GM13977 (cell line): ENCODE data around the gene MOGAT2.
"Not testable (repeated sequence)": the region's sequence is repeated elsewhere in the genome, so short reads cannot be mapped to it uniquely, and the experiment has no call there.

Experiments
- DNase-seq: peaks from one replicate; pipeline ENCODE4 v3.0.0; 2012; ENCODE audit warnings: low spot score
- CTCF ChIP-seq: IDR thresholded peaks from 2 replicates; pipeline ENCODE4 v1.5.1; 2012; ENCODE audit warnings: mild to moderate bottlenecking, control low read depth; ENCODE audit not compliant: insufficient read depth; ENCODE audit errors: extremely low read depth, missing control alignments
- in situ Hi-C: fragments of 300-500 bp; cut with MboI; formaldehyde crosslinking; loops from one replicate; pipeline ENCODE4 v1.12.0; 2022; ENCODE audit warnings: low sequenced_read_pairs, low pct_unique_long_range_greater_than_20kb, mixed read lengths, inconsistent platforms; ENCODE audit not compliant: unreplicated experiment

Gene MOGAT2

GRCh38 chr11:75740681-75741080, 23.0 kb downstream of the MOGAT2 start:
- in situ Hi-C loops = no loop called here
- TF ChIP-seq CTCF = no peak
- no peak for DNase-seq

- DNase-seq, in situ Hi-C loops: not testable (repeated sequence)
These were observed 25.5 kb downstream of the MOGAT2 start for GRCh38 chr11:75743159-75743558.

- in situ Hi-C loops = no loop called here
- no peak for TF ChIP-seq CTCF
- DNase-seq = no peak
These were observed 26.3 kb downstream of the MOGAT2 start for GRCh38 chr11:75743711-75744563.

GRCh38 chr11:75745807-75746206, 28.2 kb downstream of the MOGAT2 start:
- DNase-seq = no peak
- no peak for TF ChIP-seq CTCF
- in situ Hi-C loops = no loop called here

- in situ Hi-C loops, DNase-seq: not testable (repeated sequence)
These were observed 31.2 kb downstream of the MOGAT2 start for GRCh38 chr11:75748729-75749273.

- in situ Hi-C loops, DNase-seq: not testable (repeated sequence)
These were observed 37.3 kb downstream of the MOGAT2 start for GRCh38 chr11:75754933-75755332.

DNA sequence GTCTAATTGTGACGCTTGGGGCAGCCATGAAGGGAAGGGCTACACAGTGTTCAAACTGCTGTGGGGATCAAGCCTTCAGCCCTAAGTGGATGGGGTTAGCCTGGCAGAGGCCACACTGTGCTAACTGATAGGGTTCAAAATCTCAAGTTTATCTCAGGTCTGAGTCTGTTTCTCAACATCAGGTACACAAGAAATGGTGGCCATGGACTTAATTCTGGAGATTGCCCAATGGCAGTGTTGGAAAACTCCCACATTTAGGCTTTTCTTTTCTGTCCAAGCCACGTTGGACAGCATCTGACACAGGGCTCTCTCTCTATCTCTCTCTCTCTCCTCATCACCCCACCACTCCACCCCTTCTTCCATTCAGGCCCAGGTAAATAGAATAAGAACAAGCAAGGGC, 40.0 kb downstream of the MOGAT2 start:
- TF ChIP-seq CTCF = no peak
- no peak for DNase-seq
- in situ Hi-C loops = no loop called here

DNA sequence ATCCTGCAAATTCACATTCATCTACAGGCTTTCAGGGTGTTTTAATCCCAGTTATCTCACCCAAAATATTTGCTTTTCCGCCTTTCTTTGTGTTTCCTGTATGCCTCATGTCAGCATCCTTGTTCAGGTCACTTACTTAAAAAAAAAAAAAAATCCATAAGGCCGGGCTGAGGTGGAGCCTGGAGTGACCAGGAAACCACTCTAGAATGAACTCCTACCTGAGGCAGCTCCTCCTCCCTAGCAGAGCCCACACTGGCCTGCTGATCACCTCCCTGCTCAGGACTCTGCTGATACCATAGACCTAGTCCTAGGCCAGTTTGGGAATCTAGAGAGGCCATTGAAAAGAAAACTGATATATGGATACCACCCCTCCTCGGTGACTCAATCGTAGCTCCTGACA, 42.2 kb downstream of the MOGAT2 start:
- in situ Hi-C loops = no loop called here
- no peak for TF ChIP-seq CTCF
- DNase-seq = no peak
